HepG2 (cell line): ENCODE measurements around the gene ADAMTS8. TPM values are rescaled to one million over a fixed set of nuclear protein-coding genes. Genes with fewer than 3 reads are reported as not detected.

Source experiments
- ATAC-seq: fragments of 200-7000 bp; cut with Tn5 transposase; 3 replicates; pipeline ENCODE4 v1.9.1; 2020; ENCODE audit warnings: mild to moderate bottlenecking, moderate library complexity
- BruUV-seq: library from RNA; stranded (reverse); fragments of 400-500 nt; replicated peaks from 2 replicates; lab custom pipeline; 2021; lab: Mats Ljungman, UMichigan
- CTCF ChIA-PET: fragments of 300-600 bp; formaldehyde crosslinking; extraction: SDS; loops from one replicate; lab custom pipeline; 2021; ENCODE audit warnings: low total read pairs, inconsistent platforms, low intra/inter-chr PET ratio; lab: Yijun Ruan, JAX
- POLR2A ChIA-PET: fragments of 350-600 bp; sonication (Branson Sonifier 250); formaldehyde crosslinking; loops from one replicate; lab custom pipeline; 2020; ENCODE audit warnings: antibody characterized with exemption, inconsistent platforms; lab: Yijun Ruan, JAX
- DNase-seq: peaks from one replicate; pipeline ENCODE4 v3.0.0-alpha.2; 2015; ENCODE audit warnings: low spot score
- FAIRE-seq: peaks from 3 replicates; lab custom pipeline; 2011; peaks lifted over from hg19 to GRCh38; lab: Jason Lieb, UNC
- H2AFZ ChIP-seq: one replicate; pipeline ENCODE4 v1.6.1; 2011; ENCODE audit warnings: low read length, inconsistent platforms
- H3K27ac ChIP-seq: fragments of 300-600 bp; 3 replicates; pipeline ENCODE4 v1.8.0; 2011; ENCODE audit warnings: mixed run types, mild to moderate bottlenecking, mixed read lengths, low read length, inconsistent platforms; ENCODE audit not compliant: insufficient read depth; ENCODE audit errors: extremely low read length
- H3K27me3 ChIP-seq, 2 experiments: fragments of 200-600 bp in 1 of 2; 2 replicates in 1 of 2; 3 replicates in 1 of 2; pipeline versions ENCODE4 v1.6.0 to v1.8.0; 2011; ENCODE audit warnings: low read length in 2 of 2, mild to moderate bottlenecking in 2 of 2, moderate library complexity in 2 of 2, inconsistent platforms in 1 of 2; ENCODE audit not compliant: insufficient read depth in 2 of 2, control insufficient read depth in 1 of 2
- H3K36me3 ChIP-seq, 2 experiments: fragments of 200-600 bp in 1 of 2; replicated peaks in 1 of 2; 2 replicates in 1 of 2; 3 replicates in 1 of 2; pipeline versions ENCODE4 v1.5.1 to v1.8.0; 2011; ENCODE audit warnings: low read length in 2 of 2, inconsistent platforms in 1 of 2; ENCODE audit not compliant: insufficient read depth in 2 of 2, control insufficient read depth in 1 of 2
- H3K4me1 ChIP-seq: 2 replicates; pipeline ENCODE4 v1.5.1; 2012; ENCODE audit warnings: low read length, inconsistent platforms; ENCODE audit not compliant: insufficient read depth
- H3K4me2 ChIP-seq: 2 replicates; pipeline ENCODE4 v1.6.0; 2011; ENCODE audit warnings: low read depth, low read length, inconsistent platforms
- H3K4me3 ChIP-seq, 3 experiments: fragments of 200-600 bp in 1 of 3; sonication (generic), shearing (Covaris generic) in 1 of 3; replicated peaks in 1 of 3; 2 replicates each; pipeline ENCODE4 v1.5.1; 2011 to 2016; ENCODE audit warnings: low read length in 3 of 3, inconsistent platforms in 2 of 3, low read depth in 2 of 3, mild to moderate bottlenecking in 2 of 3, control low read depth in 1 of 3, mixed read lengths in 1 of 3; ENCODE audit not compliant: insufficient read depth in 1 of 3
- H3K79me2 ChIP-seq: one replicate; pipeline ENCODE4 v1.6.1; 2011; ENCODE audit warnings: low read length, inconsistent platforms; ENCODE audit not compliant: insufficient read depth
- H3K9ac ChIP-seq: 2 replicates; pipeline ENCODE4 v1.6.0; 2011; ENCODE audit warnings: mild to moderate bottlenecking, low read depth, low read length, inconsistent platforms; ENCODE audit not compliant: insufficient read depth
- H3K9me3 ChIP-seq: 2 replicates; pipeline ENCODE4 v1.5.1; 2012; ENCODE audit warnings: mild to moderate bottlenecking, low read length
- H4K20me1 ChIP-seq: 2 replicates; pipeline ENCODE4 v1.6.0; 2011; ENCODE audit warnings: inconsistent platforms, mild to moderate bottlenecking, low read length, moderate library complexity; ENCODE audit not compliant: insufficient read depth
- FOSL1 ChIP-seq: sonication (generic); formaldehyde crosslinking; IDR thresholded peaks from 2 replicates; pipeline ENCODE4 v1.9.0; 2021; ENCODE audit warnings: missing genetic modification reagents, borderline replicate concordance
- FOXK1 ChIP-seq: sonication (generic); formaldehyde crosslinking; IDR thresholded peaks from 2 replicates; pipeline ENCODE4 v1.4.0; 2020; ENCODE audit warnings: low read depth, missing genetic modification reagents, borderline replicate concordance
- JUN ChIP-seq: sonication (generic); formaldehyde crosslinking; IDR thresholded peaks from 2 replicates; pipeline ENCODE4 v1.4.0; 2020; ENCODE audit warnings: mild to moderate bottlenecking, missing genetic modification reagents
- KDM2A ChIP-seq: sonication (generic); formaldehyde crosslinking; IDR thresholded peaks from 2 replicates; pipeline ENCODE4 v1.4.0; 2020; ENCODE audit warnings: low read depth, missing genetic modification reagents, borderline replicate concordance
- PITX1 ChIP-seq: sonication (generic); formaldehyde crosslinking; IDR thresholded peaks from 2 replicates; pipeline ENCODE4 v1.5.1; 2020; ENCODE audit warnings: mild to moderate bottlenecking, missing genetic modification reagents
- RAD21 ChIP-seq: fragments of 450-650 bp; formaldehyde crosslinking; IDR thresholded peaks from 2 replicates; pipeline ENCODE4 v1.5.0; 2020; ENCODE audit warnings: mild to moderate bottlenecking
- SALL2 ChIP-seq: sonication (generic); formaldehyde crosslinking; IDR thresholded peaks from 2 replicates; pipeline ENCODE4 v1.8.1; 2023; ENCODE audit warnings: mild to moderate bottlenecking, missing genetic modification reagents, inconsistent platforms
- SOX6 ChIP-seq, 2 experiments: fragments of 450-650 bp in 1 of 2; sonication (generic) in 1 of 2; formaldehyde crosslinking in 1 of 2; IDR thresholded peaks; 2 replicates each; pipeline versions ENCODE4 v1.4.0 to v1.6.1; 2017 to 2020; ENCODE audit warnings: antibody characterized with exemption in 1 of 2, mild to moderate bottlenecking in 1 of 2, missing genetic modification reagents in 1 of 2
- ZMYM3 ChIP-seq: sonication (generic); formaldehyde crosslinking; IDR thresholded peaks from 2 replicates; pipeline ENCODE4 v1.5.1; 2020; ENCODE audit warnings: mild to moderate bottlenecking, missing genetic modification reagents
- WGBS: methylation state at CpG from one replicate; pipeline ENCODE4 v1.1.6; 2017; ENCODE audit warnings: low lambda C conversion rate; 5-methylcytosine and 5-hydroxymethylcytosine counted together
- in situ Hi-C: cut with HindIII; loops from 2 replicates; pipeline ENCODE4 v1.10.0; 2017; ENCODE audit warnings: low pct_unique_long_range_greater_than_20kb; ENCODE audit not compliant: extremely low pct_ligation_motif_present
- intact Hi-C: fragments of 100-400 bp; cut with micrococcal nuclease; formaldehyde crosslinking; loops from one replicate; pipeline ENCODE4 v1.10.0; 2022; ENCODE audit not compliant: unreplicated experiment
- polyA plus RNA-seq, 8 experiments: library from polyadenylated mRNA; depleted of rRNA in 3 of 8; stranded (reverse) in 7 of 8; unstranded in 1 of 8; fragments of >200 nt; fragmentation: Illumina TruSeq in 4 of 8; extraction: Trizol in 4 of 8; gene quantifications; 2 replicates each; pipeline versions ENCODE4 v1.2.1 to v1.2.3, GENCODE V29; 2011 to 2016; ENCODE audit warnings: low read depth in 4 of 8, missing spikeins in 1 of 8, mixed read lengths in 1 of 8; ENCODE audit not compliant: insufficient read depth in 1 of 8
- total RNA-seq, 5 experiments: library from RNA; depleted of rRNA; stranded (reverse); fragments of >200 nt; fragmentation: Illumina TruSeq; extraction: Trizol; gene quantifications; 2 replicates each; pipeline ENCODE4 v1.2.3, GENCODE V29; 2016; ENCODE audit warnings: low read depth in 1 of 5
- TF ChIP-seq, protein P1 (sequence below): sonication (generic); formaldehyde crosslinking; IDR thresholded peaks from 2 replicates; pipeline ENCODE4 v1.4.0; 2020; ENCODE audit warnings: missing genetic modification reagents; ENCODE audit errors: not compliant biosample characterization
- TF ChIP-seq, protein P2 (sequence below): sonication (generic); formaldehyde crosslinking; IDR thresholded peaks from 2 replicates; pipeline ENCODE4 v1.5.0; 2020; ENCODE audit warnings: mild to moderate bottlenecking, missing genetic modification reagents, borderline replicate concordance
- TF ChIP-seq, protein P3 (sequence below): sonication (generic); formaldehyde crosslinking; IDR thresholded peaks from 2 replicates; pipeline ENCODE4 v1.4.0; 2020; ENCODE audit warnings: missing genetic modification reagents

The ADAMTS8 gene
- total and polyA plus RNA-seq, 2 of the 13 experiments (the other 11 are each of a cell fraction or from before 2014, with no cell fraction given): not detected

DNA sequence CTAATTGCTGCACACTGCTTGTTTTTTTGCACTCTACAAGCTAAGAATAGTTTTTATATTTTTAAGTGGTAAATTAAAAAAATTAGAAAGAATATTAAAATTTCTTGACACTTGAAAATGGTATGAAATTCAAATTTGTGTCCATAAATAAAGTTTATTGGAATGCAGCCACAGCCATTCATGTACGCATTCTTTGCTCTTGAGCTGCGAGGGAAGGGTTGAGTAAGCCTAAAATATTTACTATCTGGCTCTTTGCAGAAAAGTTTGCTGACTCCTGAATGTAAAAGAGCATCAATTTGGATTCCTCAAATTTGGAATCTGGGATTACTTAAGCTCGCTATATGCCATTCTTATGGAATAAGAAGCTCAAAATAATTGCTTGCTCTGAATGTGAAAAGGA is 3.4 kb upstream of the ADAMTS8 start:
- H3K27ac ChIP-seq: no peak overlapping the region
- no peaks in the 10 kb centered on the region for H3K36me3 ChIP-seq
- FAIRE-seq (no peak), DNase-seq (no peak), ATAC-seq (no peak)
- in situ Hi-C loops (loop anchor here (5.0 to 10.0 kb wide), 2 partner anchors 393 to 460 kb away; no protein-coding TSS in a partner anchor), intact Hi-C loops (loop anchor here (1.0 kb wide), 1 partner anchor 218 kb away; no protein-coding TSS in a partner anchor)
- CTCF ChIA-PET: interaction anchor here (1.2 to 7.7 kb wide), 4 partner anchors 397 to 473 kb away, joined by 3 to 255 read pairs (median 61); no protein-coding TSS in a partner anchor
- no peak overlapping the region for H2AFZ ChIP-seq
- POLR2A ChIA-PET: no interaction called here
- no peak overlapping the region for H3K9ac ChIP-seq
- H3K79me2 ChIP-seq: no peaks in the 10 kb centered on the region
- H3K27me3 ChIP-seq: peaks cover 2 to 33% of the 10 kb centered on the region in 2 experiments; a peak in 4 of 5 replicates
- TF ChIP-seq SALL2 (CRISPR knock-in tag) (no peak), KDM2A (CRISPR knock-in tag) (no peak), SOX6 (IDR thresholded peaks at IDR 0.05) (no peak), SOX6 (CRISPR knock-in tag; IDR thresholded peaks at IDR 0.05) (no peak), RAD21 (CRISPR knock-in tag) (no peak), FOXK1 (no peak), PITX1 (CRISPR knock-in tag) (no peak), FOSL1 (CRISPR knock-in tag) (no peak), ZMYM3 (CRISPR knock-in tag) (no peak), JUN (CRISPR knock-in tag) (no peak)
- TF ChIP-seq, protein P1, sequence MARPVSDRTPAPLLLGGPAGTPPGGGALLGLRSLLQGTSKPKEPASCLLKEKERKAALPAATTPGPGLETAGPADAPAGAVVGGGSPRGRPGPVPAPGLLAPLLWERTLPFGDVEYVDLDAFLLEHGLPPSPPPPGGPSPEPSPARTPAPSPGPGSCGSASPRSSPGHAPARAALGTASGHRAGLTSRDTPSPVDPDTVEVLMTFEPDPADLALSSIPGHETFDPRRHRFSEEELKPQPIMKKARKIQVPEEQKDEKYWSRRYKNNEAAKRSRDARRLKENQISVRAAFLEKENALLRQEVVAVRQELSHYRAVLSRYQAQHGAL (CRISPR knock-in tag): no peak
- TF ChIP-seq, protein P2, sequence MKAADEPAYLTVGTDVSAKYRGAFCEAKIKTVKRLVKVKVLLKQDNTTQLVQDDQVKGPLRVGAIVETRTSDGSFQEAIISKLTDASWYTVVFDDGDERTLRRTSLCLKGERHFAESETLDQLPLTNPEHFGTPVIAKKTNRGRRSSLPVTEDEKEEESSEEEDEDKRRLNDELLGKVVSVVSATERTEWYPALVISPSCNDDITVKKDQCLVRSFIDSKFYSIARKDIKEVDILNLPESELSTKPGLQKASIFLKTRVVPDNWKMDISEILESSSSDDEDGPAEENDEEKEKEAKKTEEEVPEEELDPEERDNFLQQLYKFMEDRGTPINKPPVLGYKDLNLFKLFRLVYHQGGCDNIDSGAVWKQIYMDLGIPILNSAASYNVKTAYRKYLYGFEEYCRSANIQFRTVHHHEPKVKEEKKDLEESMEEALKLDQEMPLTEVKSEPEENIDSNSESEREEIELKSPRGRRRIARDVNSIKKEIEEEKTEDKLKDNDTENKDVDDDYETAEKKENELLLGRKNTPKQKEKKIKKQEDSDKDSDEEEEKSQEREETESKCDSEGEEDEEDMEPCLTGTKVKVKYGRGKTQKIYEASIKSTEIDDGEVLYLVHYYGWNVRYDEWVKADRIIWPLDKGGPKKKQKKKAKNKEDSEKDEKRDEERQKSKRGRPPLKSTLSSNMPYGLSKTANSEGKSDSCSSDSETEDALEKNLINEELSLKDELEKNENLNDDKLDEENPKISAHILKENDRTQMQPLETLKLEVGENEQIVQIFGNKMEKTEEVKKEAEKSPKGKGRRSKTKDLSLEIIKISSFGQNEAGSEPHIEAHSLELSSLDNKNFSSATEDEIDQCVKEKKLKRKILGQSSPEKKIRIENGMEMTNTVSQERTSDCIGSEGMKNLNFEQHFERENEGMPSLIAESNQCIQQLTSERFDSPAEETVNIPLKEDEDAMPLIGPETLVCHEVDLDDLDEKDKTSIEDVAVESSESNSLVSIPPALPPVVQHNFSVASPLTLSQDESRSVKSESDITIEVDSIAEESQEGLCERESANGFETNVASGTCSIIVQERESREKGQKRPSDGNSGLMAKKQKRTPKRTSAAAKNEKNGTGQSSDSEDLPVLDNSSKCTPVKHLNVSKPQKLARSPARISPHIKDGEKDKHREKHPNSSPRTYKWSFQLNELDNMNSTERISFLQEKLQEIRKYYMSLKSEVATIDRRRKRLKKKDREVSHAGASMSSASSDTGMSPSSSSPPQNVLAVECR (CRISPR knock-in tag): no peak
- TF ChIP-seq, protein P3, sequence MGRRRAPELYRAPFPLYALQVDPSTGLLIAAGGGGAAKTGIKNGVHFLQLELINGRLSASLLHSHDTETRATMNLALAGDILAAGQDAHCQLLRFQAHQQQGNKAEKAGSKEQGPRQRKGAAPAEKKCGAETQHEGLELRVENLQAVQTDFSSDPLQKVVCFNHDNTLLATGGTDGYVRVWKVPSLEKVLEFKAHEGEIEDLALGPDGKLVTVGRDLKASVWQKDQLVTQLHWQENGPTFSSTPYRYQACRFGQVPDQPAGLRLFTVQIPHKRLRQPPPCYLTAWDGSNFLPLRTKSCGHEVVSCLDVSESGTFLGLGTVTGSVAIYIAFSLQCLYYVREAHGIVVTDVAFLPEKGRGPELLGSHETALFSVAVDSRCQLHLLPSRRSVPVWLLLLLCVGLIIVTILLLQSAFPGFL (CRISPR knock-in tag): no peak
- no peaks in the 10 kb centered on the region for H3K4me1 ChIP-seq
- no peaks in the 10 kb centered on the region for H4K20me1 ChIP-seq
- BruUV-seq: no TSS peak
- 28% methylated on average over 3 of the region's 3 CpGs for WGBS
- no peak overlapping the region for H3K4me3 ChIP-seq
- no peaks in the 10 kb centered on the region for H3K9me3 ChIP-seq
- H3K4me2 ChIP-seq: no peak overlapping the region
